HG03066 (cell line): ENCODE measurements around the gene TMED4.

ENCODE experiments used
- ATAC-seq: cut with Tn5 transposase; IDR thresholded peaks from one replicate; pipeline ENCODE4 v1.9.1; 2021; ENCODE audit warnings: low read depth; ENCODE audit not compliant: unreplicated experiment

The TMED4 gene

DNA sequence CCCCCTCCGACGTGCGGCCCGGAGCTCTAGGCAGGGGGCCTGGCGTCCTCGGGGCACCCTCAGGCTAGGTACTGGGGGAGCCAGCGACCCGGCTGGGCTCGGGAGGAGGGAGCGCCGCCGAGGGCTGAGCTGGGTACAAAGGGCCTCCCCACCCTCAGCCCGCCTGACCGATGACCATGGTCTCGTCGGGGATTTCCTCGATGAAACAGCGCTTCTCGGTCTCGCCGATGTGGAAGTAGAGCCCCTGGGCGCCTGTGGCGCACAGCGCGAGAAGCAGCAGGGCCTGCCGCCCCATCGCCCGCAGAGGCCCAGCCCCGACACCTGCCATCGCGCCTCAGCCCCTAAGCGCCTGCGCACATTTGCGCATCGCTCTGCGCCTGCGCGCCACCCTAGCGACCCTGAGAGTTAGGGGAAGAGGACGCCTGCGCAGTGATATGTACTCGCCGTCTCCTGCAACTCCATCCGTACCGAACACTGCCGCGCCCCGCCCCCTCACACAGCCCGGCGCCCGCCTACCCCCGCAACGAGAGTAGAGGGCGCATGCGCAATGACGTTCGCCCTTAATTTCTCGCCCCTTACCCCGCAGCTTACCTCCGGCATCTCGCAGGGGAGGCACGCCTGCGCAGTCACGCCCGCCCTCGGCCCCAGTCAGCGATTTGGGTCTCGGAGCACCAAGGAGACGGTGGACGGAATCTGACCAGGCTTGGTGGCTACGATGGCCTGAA lies at the start of gene TMED4:
Gene TMED4, minus strand, starts transcription at position 353 of the 725 bp plus-strand sequence. Its CDS starts 25 bp downstream, at position 328.
- peak; percentile 76 for ATAC-seq

DNA sequence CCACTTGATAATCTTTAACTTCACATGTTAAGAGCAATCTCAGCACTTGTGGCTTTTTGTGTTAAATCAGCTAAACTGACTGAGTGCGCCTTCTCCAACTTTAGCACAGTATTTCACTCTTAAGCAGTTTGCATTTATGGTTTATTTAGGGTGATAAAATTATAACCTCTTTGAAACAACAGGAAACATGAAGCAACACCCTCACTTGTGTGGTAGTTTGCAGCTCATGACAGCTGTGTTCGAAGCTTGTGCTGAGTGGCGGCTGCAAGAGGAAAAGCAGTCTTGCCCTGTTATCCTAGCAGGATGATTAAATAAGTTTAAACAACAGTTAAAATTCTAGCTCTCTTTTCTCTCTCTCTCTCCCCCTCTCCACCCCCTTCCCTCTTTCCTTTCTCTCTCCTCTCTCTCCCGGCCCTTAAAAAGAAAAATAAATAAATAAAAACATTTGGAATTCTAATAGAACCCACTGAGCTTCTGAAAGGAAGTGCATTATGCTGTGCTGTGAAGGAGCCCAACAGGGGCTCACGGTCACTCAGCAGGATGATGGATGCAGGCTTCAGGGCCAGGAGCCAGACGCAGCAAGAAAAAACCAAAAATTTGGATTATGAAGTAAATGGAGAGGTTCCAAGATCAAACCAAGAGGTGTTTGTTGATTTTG lies 49.6 kb upstream of the TMED4 start:
- ATAC-seq: no peak

DNA sequence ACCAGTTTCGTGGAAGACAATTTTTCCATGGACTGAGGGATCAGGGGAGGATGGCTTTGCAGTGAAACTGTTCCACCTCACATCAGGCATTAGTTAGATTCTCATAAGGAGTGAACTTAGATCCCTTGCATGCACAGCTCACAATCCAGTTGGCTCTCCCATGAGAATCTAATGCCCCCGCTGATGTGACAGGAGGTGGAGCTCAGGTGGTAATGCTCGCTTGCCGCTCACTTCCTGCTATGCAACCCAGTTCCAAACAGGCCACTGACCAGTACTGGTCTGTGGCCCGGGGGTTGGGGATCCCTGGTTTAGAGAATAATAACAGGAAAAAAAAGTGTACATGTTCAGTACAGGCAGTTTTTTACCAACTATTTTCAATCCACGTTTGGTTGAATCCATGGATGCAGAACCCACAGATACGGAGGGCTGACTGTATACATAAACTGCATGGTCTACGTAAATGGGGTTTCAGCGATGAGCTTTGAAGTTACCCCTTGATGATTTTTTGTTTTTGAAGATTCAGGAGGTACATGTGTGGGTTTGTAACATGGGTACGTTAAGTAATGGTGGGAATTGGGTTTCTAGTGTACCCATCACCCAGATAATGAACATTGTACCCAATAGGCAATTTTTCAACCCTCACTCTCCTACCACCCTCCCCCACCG lies 48.9 kb upstream of the TMED4 start:
- no peak for ATAC-seq

DNA sequence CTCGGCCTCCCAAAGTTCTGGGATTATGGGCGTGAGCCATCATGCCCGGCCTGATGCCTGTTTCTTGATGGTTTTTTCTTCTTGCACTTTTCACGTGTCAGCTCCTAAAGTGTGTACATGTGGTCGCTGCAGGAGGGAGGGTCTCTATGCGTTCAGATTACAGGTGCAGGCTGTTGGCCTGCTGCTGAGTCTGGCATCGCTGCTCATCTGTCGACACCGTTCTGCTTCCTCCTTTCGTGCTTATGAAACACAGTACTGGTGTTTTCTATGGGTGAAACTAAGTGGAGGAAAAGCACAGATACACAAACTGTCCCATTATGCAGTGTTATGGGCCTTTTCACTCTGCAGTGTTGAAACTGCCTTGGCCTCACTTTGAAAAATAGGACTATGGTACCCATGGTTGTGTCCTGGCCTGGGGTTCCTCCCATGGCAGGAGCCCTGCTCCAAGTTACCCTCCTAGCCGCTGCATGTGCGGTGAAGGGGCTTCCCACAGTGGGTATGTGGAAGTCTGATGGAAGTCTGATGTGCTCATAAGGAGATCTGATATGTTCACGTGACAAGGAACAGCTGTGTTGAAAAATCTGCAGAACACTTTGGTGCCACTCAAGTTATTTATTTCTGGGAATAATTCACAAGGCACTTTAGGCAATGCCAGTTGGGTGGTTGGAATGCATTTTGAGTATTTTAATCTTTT lies 47.9 kb upstream of the TMED4 start:
- ATAC-seq: peak; percentile 36

DNA sequence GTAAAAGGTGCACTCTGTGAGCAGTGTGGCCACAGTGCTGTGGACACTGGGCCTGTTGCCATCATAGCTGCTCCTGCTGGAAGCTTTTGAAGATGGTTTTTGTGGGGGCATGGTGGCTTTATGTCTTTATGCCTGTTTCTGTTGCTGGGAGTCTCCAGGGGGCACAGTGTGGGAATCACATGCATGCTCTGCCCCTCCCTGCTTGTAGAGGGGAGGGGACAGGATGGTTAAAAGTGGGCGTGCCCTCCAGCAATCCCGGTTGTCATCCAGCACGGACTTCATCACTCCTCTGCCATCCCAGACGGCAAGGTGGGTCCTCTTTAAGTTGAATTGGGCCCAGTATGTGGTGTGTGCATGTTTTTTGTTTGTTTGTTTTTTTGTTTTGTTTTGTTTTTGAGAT lies 44.6 kb upstream of the TMED4 start:
- ATAC-seq: no peak

DNA sequence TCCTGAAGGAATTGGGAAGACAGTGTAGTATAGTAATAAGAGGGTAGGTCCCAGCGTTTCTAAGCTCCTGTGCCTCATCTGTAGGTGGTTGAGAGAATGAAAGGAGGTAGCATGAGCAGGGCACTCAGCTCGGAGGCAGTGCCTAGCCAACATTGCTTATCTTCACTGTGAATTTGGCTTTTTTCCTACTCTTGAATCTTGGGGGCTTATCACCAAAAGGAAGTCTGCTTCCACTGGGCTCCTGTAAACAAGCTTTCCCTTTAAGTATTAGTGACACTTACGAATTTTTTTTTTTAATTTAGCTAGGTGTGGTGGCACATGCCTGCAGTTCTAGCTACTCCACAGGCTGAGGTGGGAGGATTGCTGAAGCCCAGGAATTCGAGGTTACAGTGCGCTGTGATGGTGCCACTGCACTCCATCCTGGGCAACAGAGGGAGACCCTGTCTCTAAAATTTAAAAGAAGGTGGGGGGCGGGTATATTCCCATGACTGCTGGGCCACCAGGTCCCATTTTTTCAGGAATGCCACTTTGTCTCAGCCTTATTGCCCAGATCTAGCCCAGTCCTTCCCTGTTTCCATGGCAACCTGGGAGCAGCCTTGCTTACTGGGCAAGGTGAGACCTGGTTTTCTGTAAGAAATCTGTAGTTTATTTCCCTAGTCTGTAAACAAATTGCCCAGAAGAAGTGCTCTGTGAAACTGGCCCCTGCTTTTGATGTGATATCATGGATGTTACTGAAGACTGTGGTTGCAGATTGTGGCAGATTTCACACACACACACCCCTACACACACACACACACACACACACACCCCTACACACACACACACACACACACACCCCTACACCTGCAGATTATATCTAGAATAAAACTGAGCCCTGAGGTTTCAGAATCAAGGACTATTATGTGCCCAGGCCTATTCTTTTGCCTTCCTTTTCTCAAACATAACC lies 43.8 kb upstream of the TMED4 start:
- ATAC-seq: no peak

DNA sequence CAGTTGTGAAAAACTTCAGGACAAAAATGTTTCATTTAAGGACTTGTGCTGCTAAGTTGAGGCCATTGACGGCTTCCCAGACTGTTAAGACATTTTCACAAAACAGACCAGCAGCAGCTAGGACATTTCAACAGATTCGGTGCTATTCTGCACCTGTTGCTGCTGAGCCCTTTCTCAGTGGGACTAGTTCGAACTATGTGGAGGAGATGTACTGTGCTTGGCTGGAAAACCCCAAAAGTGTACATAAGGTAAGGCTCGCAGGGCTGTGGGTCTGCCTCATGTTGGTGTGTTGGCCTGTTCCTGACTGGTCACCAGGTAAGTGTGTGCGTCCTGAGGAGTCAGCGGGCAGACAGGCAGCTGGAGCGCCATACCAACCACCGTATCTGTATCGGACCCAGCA lies 42.3 kb upstream of the TMED4 start:
- ATAC-seq: no peak

DNA sequence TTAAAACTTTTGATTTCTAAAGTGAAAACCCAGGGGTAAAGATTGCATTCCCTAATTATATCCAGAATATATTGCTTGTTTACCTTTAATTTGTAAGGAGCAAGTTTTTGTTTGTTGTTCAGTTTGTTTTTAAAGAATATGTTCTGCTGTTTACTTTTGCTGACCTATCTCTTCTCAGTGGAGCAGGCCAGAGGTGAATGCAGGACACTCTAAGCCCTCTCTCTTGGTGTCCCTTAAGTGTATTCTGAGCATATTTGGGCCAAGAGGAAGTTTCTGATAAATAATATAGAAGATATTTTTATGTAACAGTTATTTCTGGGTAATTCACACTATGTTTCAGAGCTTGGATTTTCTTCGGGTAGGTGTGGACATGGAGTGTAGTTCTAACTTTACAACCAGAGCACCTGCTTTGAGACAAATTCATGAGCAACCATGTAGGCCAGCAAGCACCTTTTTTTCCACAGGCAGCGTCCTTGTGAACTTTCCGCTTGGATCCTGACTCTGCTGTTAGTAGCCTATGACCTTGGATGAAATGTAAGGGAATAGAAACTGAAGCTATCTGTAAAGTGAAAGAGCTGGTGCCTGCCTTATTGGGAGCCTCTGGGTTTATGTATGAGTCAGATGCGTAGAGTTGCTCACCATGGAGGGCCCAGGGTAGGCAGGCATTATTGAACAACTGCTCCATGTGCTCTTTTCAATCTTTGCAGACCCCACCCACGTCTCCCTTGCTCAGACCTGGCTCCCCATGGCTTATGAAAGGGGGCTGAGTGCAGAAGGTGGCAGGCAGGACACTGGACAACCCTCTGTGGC lies 40.5 kb upstream of the TMED4 start:
- peak; percentile 62 for ATAC-seq

DNA sequence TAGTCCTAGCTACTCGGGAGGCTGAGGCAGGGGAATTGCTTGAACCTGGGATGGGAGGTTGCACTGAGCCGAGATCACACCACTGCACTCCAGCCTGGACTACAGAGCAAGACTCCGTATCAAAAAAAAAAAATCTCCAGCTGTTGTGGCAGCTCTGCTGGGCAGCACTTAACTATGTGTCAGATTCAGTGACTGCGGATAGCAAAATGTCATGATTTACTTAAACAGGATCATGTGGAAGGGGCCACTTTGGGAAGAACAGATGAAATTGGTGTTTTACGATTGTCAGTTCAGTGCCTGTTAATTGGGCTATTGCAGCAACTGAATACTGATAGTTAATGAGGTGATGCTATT lies 39.7 kb upstream of the TMED4 start:
- ATAC-seq: no peak

DNA sequence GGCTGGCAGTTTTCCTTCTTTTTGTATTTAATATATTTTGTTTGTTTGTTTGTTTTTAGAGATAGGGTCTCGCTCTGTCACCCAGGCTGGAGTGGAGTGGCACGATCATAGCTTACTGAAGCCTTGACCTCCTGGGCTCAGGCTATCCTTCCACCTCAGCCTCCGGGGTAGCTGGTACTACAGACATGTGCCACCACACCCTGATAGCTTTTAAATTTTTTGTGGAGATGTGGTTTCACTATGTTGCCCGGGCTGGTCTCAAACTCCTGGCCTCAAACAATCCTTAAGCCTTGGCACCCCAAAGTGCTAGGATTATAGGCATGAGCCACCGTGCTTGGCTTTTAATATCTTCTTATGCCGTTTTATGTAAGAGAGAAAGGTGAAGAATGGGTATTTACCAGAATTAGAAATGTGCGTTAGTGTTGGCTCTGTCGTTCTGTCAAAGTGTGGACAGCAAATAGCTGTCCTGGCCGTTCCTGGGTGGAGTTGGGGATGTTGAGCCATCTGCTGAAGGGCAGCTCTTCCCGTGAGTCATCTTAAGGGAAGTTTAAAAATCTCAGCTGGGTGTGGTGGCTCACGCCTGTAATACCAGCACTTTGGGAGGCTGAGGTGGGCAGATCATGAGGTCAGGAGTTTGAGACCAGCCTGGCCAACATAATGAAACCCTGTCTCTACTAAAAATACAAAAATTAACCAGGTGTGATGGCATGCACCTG lies 39.2 kb upstream of the TMED4 start:
- no peak for ATAC-seq

DNA sequence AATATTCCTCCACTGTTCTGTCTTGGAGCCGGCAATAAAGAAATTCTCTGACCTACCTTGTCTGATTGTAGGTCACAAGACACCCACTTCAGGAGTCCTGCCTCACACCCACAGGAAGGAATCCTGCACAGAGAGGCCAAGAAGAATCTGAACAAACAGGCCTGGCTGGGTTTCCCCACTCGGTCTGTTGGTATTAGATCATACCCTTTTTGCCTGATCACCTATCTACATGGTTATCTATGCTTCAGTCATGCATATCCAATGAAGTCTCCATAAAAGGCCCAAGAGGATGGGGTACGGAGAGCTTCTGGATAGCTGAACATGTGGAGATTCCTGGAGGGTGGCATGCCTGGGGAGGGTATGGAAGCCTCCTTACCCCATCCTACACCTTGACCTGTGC lies 36.7 kb upstream of the TMED4 start:
- no peak for ATAC-seq

DNA sequence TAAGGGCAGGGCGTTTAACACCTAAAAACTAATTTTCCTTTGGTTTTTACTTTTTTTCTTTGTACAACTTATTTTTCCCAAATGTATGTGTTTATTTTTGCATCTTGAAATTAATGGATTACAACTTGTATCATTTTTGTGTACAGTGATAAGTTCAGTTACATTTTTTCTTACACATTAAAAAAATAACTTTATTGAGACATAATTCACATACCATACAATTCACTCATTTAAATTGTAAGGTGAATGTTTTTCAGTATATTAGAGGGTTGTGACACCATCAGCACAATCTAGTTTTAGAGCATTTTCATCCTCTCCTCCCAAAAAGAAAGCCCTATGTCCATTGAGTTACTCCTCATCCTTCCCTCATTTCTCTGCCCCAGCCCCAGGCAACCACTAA lies 36.0 kb upstream of the TMED4 start:
- no peak for ATAC-seq

DNA sequence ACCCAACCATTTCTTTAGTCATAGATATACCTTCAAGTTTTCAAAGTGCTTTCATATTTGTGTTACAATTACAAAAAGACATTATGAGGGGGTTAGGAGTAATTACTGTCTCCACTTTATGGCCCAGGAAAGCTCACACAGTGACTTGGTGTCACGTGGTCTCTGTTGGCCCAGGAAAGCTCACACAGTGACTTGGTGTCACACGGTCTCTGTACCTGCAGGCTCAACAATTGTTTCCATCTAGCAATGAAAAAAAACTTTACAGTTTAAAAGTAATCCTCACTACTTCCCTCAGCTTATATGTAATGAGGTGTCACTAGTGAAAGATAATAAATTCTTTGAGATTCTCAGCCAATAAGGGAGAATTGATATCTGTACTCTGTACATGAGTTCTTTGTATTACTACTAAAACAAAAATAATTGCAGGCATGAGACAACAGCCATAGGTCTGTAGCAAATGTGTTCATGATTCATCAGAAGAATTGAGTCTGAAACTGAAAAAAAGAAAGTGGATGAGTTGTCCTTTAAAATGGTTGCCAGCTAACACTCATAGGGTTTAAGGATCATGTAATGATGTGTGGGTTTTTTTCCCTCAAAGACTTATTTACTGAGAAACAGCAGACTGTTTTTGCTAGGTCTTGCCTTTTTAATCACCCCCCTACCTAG lies 35.3 kb upstream of the TMED4 start:
- no peak for ATAC-seq

DNA sequence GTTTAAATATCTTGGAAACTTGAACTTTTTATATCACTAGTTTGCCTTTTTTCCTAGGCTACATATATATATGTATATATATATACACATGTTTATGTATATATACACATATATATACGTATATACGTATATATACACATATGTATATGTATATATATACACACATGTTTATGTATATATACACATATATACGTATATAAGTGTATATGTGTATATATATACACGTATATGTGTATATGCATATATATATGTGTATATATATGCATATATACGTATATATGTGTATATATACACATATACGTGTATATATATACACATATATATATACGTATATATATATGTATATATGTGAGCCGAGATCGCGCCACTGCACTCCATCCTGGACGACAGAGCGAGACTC lies 34.5 kb upstream of the TMED4 start:
- no peak for ATAC-seq

DNA sequence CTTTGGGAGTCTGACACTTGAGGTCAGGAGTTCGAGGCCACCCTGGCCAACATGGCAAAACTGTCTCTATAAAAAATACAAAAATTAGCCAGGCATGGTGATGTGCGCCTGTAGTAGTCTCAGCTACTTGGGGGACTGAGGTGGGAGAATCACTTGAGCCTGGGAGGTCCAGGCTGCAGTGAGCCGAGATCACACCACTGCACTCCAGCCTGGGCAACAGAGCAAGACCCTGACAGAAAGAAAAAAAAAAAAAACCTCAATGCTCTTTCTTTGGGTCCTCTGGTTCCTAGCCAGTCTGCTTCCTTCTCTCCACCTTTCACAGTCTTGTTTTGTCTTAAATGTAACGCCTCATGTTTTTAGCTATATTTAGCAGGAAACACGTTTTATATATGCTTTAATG lies 33.8 kb upstream of the TMED4 start:
- no peak for ATAC-seq

DNA sequence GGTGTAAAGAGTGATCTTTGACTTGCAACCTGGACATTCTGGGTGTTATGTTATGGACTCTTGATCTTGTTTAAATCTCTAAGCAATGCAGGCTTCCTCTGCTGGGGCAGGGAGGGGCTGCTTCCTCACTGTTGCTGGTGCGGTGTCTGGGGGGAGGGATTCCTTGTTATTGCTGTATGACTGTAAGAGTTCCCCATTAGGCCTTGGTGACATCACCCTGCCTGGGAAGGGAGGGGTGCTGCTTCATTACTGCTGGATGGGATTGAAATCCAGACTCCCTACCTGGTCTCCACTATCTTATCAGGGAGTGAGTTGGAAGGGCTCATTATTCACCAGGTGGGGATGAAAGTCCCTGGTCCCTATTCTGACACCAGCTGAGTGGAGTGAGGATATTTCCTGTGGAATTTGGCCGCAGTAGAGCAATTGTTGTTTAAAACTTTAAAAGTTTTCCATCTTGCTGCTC lies 33.1 kb upstream of the TMED4 start:
- no peak for ATAC-seq

DNA sequence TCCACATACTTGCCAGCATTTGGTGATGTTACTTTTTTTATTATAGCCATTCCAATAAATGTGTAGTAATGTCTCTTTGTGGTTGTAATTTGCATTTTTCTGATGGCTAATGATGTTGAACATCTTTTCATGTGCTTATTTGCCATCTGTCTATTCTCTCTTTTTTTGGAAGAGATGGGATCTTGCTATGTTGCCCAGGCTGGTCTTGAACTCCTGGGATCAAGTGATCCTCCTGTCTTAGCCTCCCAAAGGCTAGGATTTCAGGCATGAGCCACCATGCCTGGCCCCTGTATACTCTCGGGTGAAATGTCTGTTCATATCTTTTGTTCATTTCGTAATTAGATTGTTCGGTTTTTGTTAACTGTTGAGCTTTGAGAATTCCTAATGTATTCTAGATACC lies 27.8 kb upstream of the TMED4 start:
- ATAC-seq: no peak
